AG20443 (cell line): ENCODE data around the gene LRRC43.
"Not testable (repeated sequence)": the region's sequence is repeated elsewhere in the genome, so short reads cannot be mapped to it uniquely, and the experiment has no call there.

Source experiments
- DNase-seq: peaks from one replicate; pipeline ENCODE4 v3.0.0; 2012; ENCODE audit warnings: low spot score, mixed read lengths

LRRC43 gene

DNA sequence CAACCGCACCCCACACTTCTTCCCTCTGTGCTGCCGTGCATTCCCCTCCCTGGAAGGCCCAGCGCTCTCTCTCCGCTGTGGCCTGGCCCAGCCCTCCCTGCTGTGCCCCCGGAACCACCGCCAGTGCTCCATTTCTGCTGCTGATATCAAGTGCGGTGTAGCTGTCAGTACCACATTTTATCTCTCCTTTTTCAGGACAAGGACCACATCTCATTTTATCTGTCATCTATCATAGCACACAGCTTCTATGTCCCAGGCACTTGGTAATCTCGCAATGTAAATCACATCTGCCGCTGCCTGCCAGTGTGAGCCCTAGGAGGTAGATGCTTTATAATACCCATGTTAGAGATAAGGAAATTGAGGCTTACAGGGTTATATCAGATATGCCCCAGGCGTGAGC lies 27.2 kb upstream of the LRRC43 start:
- DNase-seq: no peak

- no peak for DNase-seq
Measured at GRCh38 chr12:122158700-122159285, 24.1 kb upstream of the LRRC43 start.

GRCh38 chr12:122159882-122160281 lies 23.0 kb upstream of the LRRC43 start:
- no peak for DNase-seq

DNA sequence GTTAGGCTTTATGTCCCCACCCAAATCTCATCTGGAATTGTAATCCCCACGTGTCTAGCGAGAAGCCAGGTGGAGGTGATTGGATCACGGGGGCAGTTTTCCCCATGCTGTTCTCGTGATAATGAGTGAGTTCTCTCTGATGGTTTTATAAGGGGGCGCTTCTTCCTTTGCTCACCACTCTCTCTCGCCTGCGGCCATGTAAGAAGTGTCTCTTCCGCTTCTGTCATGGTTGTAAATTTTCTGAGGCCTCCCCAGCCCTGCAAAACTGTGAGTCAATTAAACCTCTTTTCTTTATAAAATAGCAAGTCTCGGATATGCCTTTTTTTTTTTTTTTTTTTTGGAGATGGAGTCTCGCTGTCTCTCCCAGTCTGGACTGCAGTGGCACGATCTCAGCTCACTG lies 22.2 kb upstream of the LRRC43 start:
- DNase-seq: no peak

DNA sequence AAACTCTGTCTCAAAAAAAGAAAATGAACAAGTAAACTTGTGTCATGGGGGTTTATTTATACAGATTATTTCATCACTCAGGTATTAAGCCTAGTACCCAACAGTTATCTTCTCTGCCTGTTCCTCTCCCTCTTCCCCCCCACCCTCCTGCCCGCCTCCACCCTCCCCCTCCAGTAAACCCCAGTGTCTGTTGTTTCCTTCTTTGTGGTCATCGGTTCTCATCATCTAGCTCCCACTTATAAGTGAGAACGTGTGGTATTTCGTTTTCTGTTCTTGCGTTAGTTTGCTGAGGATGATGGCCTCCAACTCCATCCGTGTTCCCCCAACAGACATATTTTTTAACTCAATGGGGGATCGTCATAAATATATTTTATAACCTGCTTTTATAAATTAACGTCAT lies 21.2 kb upstream of the LRRC43 start:
- DNase-seq: no peak

DNA sequence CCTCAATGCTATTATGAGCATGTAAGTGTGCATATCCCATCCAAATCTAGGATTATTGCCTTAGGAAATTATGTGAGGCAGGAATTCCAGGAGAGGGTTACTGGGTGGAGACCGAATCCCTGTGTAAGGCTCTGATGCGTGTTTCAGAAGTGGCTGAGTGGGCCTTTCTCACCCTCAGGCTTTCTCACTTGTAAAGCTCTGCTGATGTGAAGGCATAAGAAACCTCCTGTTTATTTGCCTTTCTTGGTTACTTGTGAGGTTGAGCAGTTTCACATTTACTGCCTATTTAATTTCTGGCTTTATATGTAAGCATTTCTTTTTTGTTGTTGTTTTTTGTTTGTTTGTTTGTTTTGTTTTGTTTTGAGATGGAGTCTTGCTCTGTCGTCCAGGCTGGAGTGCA lies 19.9 kb upstream of the LRRC43 start:
- no peak for DNase-seq

DNA sequence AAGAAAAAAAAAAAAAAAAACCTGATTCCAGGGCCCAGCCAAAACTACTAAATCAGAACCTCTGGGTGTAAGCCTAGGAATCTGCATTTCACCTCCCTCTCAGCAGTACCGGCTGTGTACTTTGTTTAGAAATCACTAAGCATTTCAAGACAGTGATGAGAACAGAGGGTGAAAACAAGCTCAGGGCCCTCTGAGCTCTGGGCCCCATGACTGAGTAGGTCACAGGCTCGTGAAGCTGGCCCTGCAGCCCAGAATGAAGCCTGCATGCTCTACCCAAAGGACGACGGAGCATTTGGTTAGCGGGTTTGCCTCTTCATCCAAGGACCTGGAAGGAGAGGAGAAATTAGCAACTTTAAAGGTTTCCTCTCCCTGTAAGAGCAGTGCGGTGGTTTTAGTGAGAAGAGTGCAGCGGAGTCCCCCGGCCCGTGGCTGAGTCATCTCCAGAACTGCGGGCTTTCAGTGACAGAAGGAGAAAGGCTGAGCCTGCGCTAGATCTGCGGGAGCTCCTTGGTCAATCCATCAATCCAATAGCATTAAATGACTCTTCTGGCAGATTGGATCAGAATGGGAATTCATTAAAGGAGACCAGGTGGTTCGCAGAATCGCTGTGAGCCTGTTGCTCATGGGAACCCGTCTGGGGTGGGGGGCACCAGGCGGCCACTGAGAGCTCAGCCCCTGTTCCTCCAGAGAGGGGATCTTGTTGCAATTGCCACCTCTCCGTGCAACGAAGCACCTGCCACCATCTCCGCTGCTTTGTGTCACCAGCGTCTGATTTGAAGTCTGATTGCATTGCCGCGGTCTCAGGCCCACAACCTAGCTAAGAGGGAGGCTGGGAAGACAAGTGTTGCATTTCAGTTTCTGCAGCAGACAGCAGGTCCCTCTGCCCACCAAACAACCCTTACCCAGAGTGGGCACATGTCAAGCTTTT lies 16.2 kb upstream of the LRRC43 start:
- no peak for DNase-seq

DNA sequence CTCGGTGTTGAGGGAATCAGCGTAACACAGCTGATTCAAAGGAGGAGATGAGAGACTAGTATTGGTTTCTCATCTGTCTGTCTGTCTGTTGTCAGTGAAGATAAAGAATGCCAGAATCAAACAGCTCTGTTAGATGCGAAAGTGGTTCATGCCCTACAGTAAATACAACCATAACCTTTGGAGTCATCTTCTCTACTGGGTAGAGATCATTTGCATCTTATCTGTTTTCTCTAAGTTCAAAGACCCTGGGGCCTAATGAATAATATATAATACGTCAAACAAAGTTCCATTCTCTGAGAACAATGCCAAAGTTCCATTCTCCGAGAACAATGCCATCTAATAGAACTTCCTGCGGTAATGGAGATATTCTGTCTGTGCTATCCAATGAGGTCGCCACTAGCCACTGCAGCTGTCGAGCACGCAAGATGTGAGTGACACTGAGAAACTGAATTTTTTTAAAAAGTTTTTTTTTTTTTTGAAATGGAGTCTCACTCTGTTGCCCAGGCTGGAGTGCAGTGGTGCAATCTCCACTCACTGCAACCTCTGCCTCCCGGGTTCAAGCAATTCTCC lies 15.5 kb upstream of the LRRC43 start:
- no peak for DNase-seq

GRCh38 chr12:122168492-122168891 lies 14.4 kb upstream of the LRRC43 start:
- DNase-seq: no peak

DNA sequence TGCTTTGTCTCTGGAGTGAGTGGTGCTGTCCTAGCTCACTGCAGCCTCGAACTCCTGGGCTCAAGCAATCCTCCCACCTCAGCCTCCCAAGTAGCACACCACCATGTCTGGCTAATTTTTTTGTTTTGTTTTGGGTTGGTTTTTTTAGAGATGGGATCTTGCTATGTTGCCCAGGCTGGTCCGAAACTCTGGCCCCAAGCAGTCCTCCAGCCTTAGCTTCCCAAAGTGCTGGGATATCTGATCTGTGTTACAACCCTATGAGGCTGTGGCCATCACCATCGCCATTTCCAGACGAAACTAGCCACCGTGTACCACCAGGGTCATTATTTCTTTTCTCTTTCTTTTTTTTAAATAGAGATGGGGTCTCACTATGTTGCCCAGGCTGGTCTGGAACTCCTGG lies 11.5 kb upstream of the LRRC43 start:
- no peak for DNase-seq

- DNase-seq: no peak
Measured at GRCh38 chr12:122172262-122172939, 10.5 kb upstream of the LRRC43 start.

DNA sequence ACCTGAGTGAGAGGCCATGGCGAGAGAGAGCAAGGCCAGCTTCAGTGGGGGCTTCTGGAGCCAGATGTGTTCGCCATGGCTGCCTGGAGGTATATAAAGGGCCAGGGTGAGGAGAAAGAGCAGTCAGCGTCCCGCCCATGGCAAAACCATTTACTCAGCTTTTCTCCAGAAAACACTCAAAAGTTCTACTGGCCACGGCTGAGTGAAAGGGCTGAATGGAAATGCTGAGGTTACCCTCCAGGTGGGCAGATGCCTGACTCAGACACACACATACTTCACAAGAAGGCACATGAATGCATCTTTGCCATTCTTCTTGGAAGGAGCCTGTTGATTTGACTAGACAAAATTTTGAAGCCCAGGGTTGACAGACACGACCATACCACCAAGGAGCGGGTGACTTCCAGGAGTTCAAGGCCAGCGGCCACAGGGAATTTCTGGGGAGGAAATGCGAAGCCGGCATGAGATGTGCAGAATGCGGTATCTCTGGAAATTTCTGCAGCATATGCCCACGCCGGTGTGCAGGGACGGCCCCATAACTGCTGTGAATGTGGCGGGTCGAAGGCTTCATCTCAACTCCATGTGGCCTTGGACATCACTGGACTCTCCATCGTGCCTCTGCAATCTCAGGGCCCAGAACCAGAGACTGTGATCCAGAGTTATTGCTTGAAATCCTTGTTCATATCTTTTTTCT lies 8.6 kb upstream of the LRRC43 start, which contains the start of gene IL31:
Gene IL31 (minus strand): TSS at position 67 of the 691 bp plus-strand sequence. CDS start 49 bp downstream, at position 18.
- no peak for DNase-seq

DNA sequence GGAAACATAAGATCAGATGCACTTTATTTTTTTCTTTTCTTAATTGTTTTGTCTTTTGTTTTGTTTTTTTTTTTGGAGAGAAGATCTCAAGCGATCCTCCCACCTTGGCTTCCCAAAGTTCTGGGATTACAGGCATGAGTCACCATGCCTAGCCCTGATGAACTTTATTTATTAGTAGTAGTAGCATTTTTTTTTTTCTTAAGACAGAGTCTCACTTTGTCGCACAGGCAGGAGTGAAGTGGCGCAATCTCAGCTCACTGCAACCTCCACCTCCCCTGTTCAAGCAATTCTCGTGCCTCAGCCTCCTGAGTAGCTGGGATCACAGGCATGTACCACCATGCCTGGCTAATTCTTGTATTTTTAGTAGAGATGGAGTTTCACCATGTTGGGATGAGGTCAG lies 6.5 kb upstream of the LRRC43 start:
- DNase-seq: not testable (repeated sequence)

DNA sequence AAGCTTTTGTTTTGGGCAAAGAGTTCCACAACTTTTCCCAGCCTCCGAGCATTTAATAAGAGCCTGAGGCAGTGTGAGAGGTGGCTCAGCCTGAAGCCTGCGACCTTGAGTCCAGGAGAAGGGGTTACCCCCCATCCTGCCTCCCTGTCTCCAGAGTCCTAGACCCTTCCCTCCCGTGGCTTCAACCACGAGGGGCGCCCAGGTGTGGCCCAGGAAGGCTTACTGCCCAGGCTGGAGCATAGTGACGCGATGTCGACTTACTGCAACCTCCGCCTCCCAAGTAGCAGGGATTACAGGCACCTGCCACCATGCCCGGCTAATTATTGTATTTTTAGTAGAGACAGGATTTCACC lies 641 bp downstream of the LRRC43 start:
- DNase-seq: no peak

DNA sequence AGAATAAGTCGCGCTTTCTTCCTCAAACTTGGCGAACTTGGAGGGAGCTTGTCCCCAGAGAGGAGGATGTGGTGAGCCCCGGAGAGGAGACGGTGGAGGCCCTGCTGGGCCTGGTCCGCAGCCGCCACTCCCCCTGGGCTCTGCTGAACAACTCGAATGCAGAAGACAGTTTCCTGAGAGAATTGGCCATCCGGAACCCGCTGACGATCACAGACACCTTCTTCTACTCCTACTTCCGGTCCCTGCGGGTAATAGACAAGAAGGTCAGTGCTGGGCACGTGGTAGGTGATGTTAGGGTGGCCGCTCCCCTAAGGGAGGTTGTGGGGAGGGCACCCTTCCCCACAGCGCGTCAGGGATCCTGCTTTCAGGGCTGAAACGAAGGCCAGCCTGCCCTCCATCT lies 1.6 kb downstream of the LRRC43 start:
- no peak for DNase-seq

- no peak for DNase-seq
Measured at GRCh38 chr12:122185079-122185478, 2.2 kb downstream of the LRRC43 start.

- DNase-seq: no peak
Measured at GRCh38 chr12:122185494-122186082, 2.7 kb downstream of the LRRC43 start.

DNA sequence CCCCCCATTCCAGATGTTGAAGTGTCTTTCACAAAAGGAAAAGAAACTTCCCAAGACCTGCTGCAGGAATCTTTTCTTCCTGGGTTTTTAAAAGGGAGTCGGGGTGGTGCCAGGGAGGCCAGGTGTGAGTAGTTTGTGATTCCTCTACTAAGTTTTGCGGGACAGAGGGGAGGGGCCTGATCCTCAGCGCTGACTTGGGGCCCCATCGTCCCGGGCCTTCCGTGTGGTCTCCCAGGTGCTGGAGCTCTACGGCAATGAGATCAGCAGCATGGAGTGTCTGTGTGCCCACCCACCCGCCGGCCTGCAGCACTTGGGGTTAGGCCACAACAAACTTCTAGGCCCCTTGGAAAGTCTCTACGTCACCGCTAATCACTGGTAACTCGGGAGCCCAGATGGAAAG lies 4.5 kb downstream of the LRRC43 start:
- DNase-seq: no peak

DNA sequence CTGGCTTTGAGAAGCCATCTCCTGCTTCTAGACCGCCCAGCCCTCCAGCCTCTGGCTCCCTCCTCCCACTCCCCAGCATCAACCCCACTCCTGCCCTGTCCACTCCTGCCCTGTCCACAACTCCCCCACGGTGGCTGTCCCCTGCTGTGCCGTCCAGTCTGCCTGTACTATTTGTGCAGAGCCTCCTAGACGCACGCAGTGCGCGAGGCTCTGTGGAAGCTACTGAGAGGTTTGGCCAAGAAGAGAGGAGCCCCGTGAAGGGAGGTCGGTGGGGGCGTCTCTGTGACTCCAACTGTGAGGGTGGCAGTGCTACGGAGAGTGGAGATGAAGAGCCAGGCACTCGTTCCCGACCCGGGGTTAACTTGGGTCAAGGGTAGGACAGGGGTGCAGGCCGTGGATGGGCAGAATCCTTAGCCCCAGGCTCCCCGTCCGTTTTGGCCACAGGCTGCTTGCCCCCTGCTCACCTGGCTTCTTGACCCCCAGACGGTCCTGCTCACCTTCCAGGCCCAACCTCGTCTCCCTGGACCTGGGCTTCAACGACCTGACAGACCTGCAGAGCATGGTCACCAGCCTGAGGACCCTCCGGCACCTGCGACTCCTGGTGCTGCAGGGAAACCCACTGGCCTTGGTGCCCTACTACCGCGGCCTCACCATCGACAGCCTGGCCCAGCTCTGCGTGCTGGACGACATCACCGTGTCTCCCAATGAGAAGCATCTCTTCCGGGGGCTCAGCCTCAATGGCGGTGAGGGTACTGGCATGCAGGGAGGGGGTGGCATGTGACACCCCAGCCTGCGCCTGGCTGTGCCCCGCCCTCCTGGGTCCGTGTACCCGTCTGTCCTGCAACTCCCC lies 6.9 kb downstream of the LRRC43 start:
- no peak for DNase-seq

DNA sequence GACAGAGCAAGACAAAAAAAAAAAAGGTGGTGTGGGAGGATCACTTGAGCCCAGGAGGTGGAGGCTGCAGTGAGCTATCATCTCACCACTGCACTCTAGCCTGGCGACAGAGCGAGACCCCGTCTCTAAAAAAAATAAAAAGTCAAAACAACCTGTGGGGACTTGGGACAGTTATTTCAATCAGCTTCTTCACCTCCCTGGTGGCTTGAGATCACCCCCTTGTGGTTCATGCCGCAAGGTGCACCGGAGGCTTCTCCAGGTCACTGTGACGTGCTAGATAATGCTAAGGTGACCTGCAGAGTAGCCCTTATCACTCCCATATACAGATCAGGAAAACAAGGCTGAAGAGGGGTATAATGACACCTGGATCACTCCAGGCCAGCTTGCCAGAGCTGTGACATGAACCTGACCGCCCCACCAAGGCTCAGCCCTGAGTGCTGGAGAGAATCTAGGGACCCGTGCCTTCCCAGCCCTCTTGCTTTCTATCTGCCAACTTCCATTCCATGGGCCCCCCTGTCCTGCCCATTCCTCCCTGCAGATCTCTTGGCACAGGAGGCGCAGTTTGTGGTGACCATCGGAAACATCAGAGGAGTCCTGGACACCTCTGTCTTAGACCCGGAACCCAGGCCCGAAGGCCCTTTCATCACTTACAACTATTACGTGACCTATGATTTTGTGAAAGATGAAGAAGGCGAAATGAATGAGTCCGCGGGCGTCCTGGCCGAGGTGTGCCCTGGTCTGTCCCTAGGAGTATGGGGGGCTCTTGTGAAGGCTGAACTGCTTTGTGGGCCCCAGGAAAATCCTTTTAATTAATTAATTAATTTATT lies 8.1 kb downstream of the LRRC43 start:
- peak; percentile 80 for DNase-seq
